Measurements from ENCODE around the gene LRRD1.
"Not testable (repeated sequence)": the region's sequence is repeated elsewhere in the genome, so short reads cannot be mapped to it uniquely, and the experiment has no call there.

Gene LRRD1

GRCh38 chr7:92200791-92201190 is 21.8 kb upstream of the LRRD1 start:
- H3K27me3 ChIP-seq (ENCODE audit: insufficient read depth, insufficient read length), result no peaks in the 10 kb centered on the region
- no peak for TF ChIP-seq ZNF274 (IDR thresholded peaks at IDR 0.05; ENCODE audit: low read depth, low read length)
- TF ChIP-seq YY1 (IDR thresholded peaks at IDR 0.05; ENCODE audit: insufficient read depth, insufficient read length), result no peak
- TF ChIP-seq SUZ12 (IDR thresholded peaks at IDR 0.05; ENCODE audit: extremely low read depth, insufficient read depth, insufficient read length), result no peak
- no peaks in the 10 kb centered on the region for H3K9me3 ChIP-seq (ENCODE audit: insufficient read depth, low read length)
- DNase-seq (ENCODE audit: low read depth, low spot score), result no peak
- no peak overlapping the region for H3K4me3 ChIP-seq (ENCODE audit: insufficient read length, low read depth)
- H3K36me3 ChIP-seq (ENCODE audit: insufficient read depth, insufficient read length, low read length), result peaks cover 35% of the 10 kb centered on the region
- no peak overlapping the region for H3K9ac ChIP-seq (ENCODE audit: insufficient read length, low read depth)
- H3K4me1 ChIP-seq (ENCODE audit: insufficient read depth, insufficient read length), result no peaks in the 10 kb centered on the region

GRCh38 chr7:92192326-92192725 is 13.4 kb upstream of the LRRD1 start:
- H3K9me3 ChIP-seq (ENCODE audit: insufficient read depth, low read length), result peaks cover 13% of the 10 kb centered on the region
- TF ChIP-seq ZNF274 (IDR thresholded peaks at IDR 0.05; ENCODE audit: low read depth, low read length) (no peak), YY1 (IDR thresholded peaks at IDR 0.05; ENCODE audit: insufficient read depth, insufficient read length) (no peak), SUZ12 (IDR thresholded peaks at IDR 0.05; ENCODE audit: extremely low read depth, insufficient read depth, insufficient read length) (no peak)

GRCh38 chr7:92189246-92189645 is 10.3 kb upstream of the LRRD1 start:
- H3K27me3 ChIP-seq (ENCODE audit: insufficient read depth, insufficient read length); H3K4me1 ChIP-seq (ENCODE audit: insufficient read depth, insufficient read length); H3K9ac ChIP-seq (ENCODE audit: insufficient read length, low read depth); H3K4me3 ChIP-seq (ENCODE audit: insufficient read length, low read depth); H3K36me3 ChIP-seq (ENCODE audit: insufficient read depth, insufficient read length, low read length); DNase-seq (ENCODE audit: low read depth, low spot score): not testable (repeated sequence)
- H3K9me3 ChIP-seq (ENCODE audit: insufficient read depth, low read length), result peaks cover 13% of the 10 kb centered on the region

More at GRCh38 chr7:92192326-92192725, 13.4 kb upstream of the LRRD1 start:
- Histone ChIP-seq H3K4me1 (ENCODE audit: insufficient read depth, insufficient read length) (no peaks in the 10 kb centered on the region), H3K36me3 (ENCODE audit: insufficient read depth, insufficient read length, low read length) (peaks cover 4% of the 10 kb centered on the region), H3K9ac (ENCODE audit: insufficient read length, low read depth) (no peak overlapping the region), H3K4me3 (ENCODE audit: insufficient read length, low read depth) (no peak overlapping the region), H3K27me3 (ENCODE audit: insufficient read depth, insufficient read length) (no peaks in the 10 kb centered on the region)
- no peak for DNase-seq (ENCODE audit: low read depth, low spot score)

GRCh38 chr7:92184294-92184693 is 5.4 kb upstream of the LRRD1 start:
- not testable (repeated sequence) for H3K4me1 ChIP-seq (ENCODE audit: insufficient read depth, insufficient read length); H3K36me3 ChIP-seq (ENCODE audit: insufficient read depth, insufficient read length, low read length); H3K4me3 ChIP-seq (ENCODE audit: insufficient read length, low read depth); H3K9me3 ChIP-seq (ENCODE audit: insufficient read depth, low read length); H3K9ac ChIP-seq (ENCODE audit: insufficient read length, low read depth); H3K27me3 ChIP-seq (ENCODE audit: insufficient read depth, insufficient read length); DNase-seq (ENCODE audit: low read depth, low spot score)

- peaks cover 6% of the 10 kb centered on the region for H3K27me3 ChIP-seq (ENCODE audit: insufficient read depth, insufficient read length)
- no peaks in the 10 kb centered on the region for H3K36me3 ChIP-seq (ENCODE audit: insufficient read depth, insufficient read length, low read length)
- H3K4me1 ChIP-seq (ENCODE audit: insufficient read depth, insufficient read length), result no peaks in the 10 kb centered on the region
- TF ChIP-seq ZNF274 (IDR thresholded peaks at IDR 0.05; ENCODE audit: low read depth, low read length) (no peak), YY1 (IDR thresholded peaks at IDR 0.05; ENCODE audit: insufficient read depth, insufficient read length) (no peak), SUZ12 (IDR thresholded peaks at IDR 0.05; ENCODE audit: extremely low read depth, insufficient read depth, insufficient read length) (no peak)
- H3K9me3 ChIP-seq (ENCODE audit: insufficient read depth, low read length), result no peaks in the 10 kb centered on the region
- DNase-seq (ENCODE audit: low read depth, low spot score), result no peak
- H3K4me3 ChIP-seq (ENCODE audit: insufficient read length, low read depth), result no peak overlapping the region
- no peak overlapping the region for H3K9ac ChIP-seq (ENCODE audit: insufficient read length, low read depth)
Measured at GRCh38 chr7:92177362-92177761, 1.6 kb downstream of the LRRD1 start.

GRCh38 chr7:92169529-92169928 is 9.4 kb downstream of the LRRD1 start:
- not testable (repeated sequence) for H3K9me3 ChIP-seq (ENCODE audit: insufficient read depth, low read length); H3K4me1 ChIP-seq (ENCODE audit: insufficient read depth, insufficient read length); DNase-seq (ENCODE audit: low read depth, low spot score); H3K4me3 ChIP-seq (ENCODE audit: insufficient read length, low read depth); H3K9ac ChIP-seq (ENCODE audit: insufficient read length, low read depth); H3K27me3 ChIP-seq (ENCODE audit: insufficient read depth, insufficient read length); H3K36me3 ChIP-seq (ENCODE audit: insufficient read depth, insufficient read length, low read length)

GRCh38 chr7:92161271-92161670 is 17.7 kb downstream of the LRRD1 start:
- Histone ChIP-seq H3K4me1 (ENCODE audit: insufficient read depth, insufficient read length) (no peaks in the 10 kb centered on the region), H3K27me3 (ENCODE audit: insufficient read depth, insufficient read length) (no peaks in the 10 kb centered on the region), H3K4me3 (ENCODE audit: insufficient read length, low read depth) (no peak overlapping the region), H3K9me3 (ENCODE audit: insufficient read depth, low read length) (no peaks in the 10 kb centered on the region), H3K9ac (ENCODE audit: insufficient read length, low read depth) (no peak overlapping the region), H3K36me3 (ENCODE audit: insufficient read depth, insufficient read length, low read length) (no peaks in the 10 kb centered on the region)
- TF ChIP-seq YY1 (IDR thresholded peaks at IDR 0.05; ENCODE audit: insufficient read depth, insufficient read length) (no peak), SUZ12 (IDR thresholded peaks at IDR 0.05; ENCODE audit: extremely low read depth, insufficient read depth, insufficient read length) (no peak), ZNF274 (IDR thresholded peaks at IDR 0.05; ENCODE audit: low read depth, low read length) (no peak)
- no peak for DNase-seq (ENCODE audit: low read depth, low spot score)

- DNase-seq (ENCODE audit: low read depth, low spot score), result no peak
- no peak overlapping the region for H3K9ac ChIP-seq (ENCODE audit: insufficient read length, low read depth)
- H3K9me3 ChIP-seq (ENCODE audit: insufficient read depth, low read length), result no peaks in the 10 kb centered on the region
- H3K4me3 ChIP-seq (ENCODE audit: insufficient read length, low read depth), result no peak overlapping the region
- TF ChIP-seq SUZ12 (IDR thresholded peaks at IDR 0.05; ENCODE audit: extremely low read depth, insufficient read depth, insufficient read length), result no peak
- no peak for TF ChIP-seq ZNF274 (IDR thresholded peaks at IDR 0.05; ENCODE audit: low read depth, low read length)
- TF ChIP-seq YY1 (IDR thresholded peaks at IDR 0.05; ENCODE audit: insufficient read depth, insufficient read length), result no peak
- no peaks in the 10 kb centered on the region for H3K27me3 ChIP-seq (ENCODE audit: insufficient read depth, insufficient read length)
- no peaks in the 10 kb centered on the region for H3K36me3 ChIP-seq (ENCODE audit: insufficient read depth, insufficient read length, low read length)
- H3K4me1 ChIP-seq (ENCODE audit: insufficient read depth, insufficient read length), result no peaks in the 10 kb centered on the region
Measured at GRCh38 chr7:92158660-92159575, 20.0 kb downstream of the LRRD1 start.
